ENCODE results near the gene MIA2.
"Not testable (repeated sequence)": the region's sequence is repeated elsewhere in the genome, so short reads cannot be mapped to it uniquely, and the experiment has no call there.

Gene MIA2

GRCh38 chr14:39351708-39352107 lies 118.0 kb downstream of the MIA2 start:
- no peak for DNase-seq

GRCh38 chr14:39359069-39359468 lies 125.4 kb downstream of the MIA2 start:
- DNase-seq, result not testable (repeated sequence)

GRCh38 chr14:39360316-39360715 lies 126.6 kb downstream of the MIA2 start:
- no peak for DNase-seq

GRCh38 chr14:39361556-39361955 lies 127.8 kb downstream of the MIA2 start:
- DNase-seq, result not testable (repeated sequence)

GRCh38 chr14:39364509-39364908 lies 130.8 kb downstream of the MIA2 start:
- no peak for DNase-seq

GRCh38 chr14:39365354-39365753 lies 131.6 kb downstream of the MIA2 start:
- no peak for DNase-seq

GRCh38 chr14:39366460-39367386 lies 133.0 kb downstream of the MIA2 start:
- no peak for DNase-seq

- no peak for DNase-seq
Observed at GRCh38 chr14:39367387-39367751, 133.7 kb downstream of the MIA2 start.

GRCh38 chr14:39368261-39368959 lies 134.7 kb downstream of the MIA2 start:
- no peak for DNase-seq

- DNase-seq, result no peak
Observed at GRCh38 chr14:39369029-39369428, 135.3 kb downstream of the MIA2 start.

- DNase-seq, result no peak
Observed at GRCh38 chr14:39370415-39370814, 136.7 kb downstream of the MIA2 start.

- DNase-seq, result no peak
Observed at GRCh38 chr14:39372656-39373055, 138.9 kb downstream of the MIA2 start.

GRCh38 chr14:39374851-39375250 lies 141.1 kb downstream of the MIA2 start:
- no peak for DNase-seq

GRCh38 chr14:39376667-39377403 lies 143.1 kb downstream of the MIA2 start:
- DNase-seq, result no peak

- no peak for DNase-seq
Observed at GRCh38 chr14:39381366-39381765, 147.7 kb downstream of the MIA2 start.

- DNase-seq, result no peak
Observed at GRCh38 chr14:39382463-39382862, 148.7 kb downstream of the MIA2 start.

GRCh38 chr14:39383026-39383660 lies 149.4 kb downstream of the MIA2 start:
- DNase-seq, result no peak

GRCh38 chr14:39383741-39384140 lies 150.0 kb downstream of the MIA2 start:
- DNase-seq, result no peak

- no peak for DNase-seq
Observed at GRCh38 chr14:39384177-39384576, 150.5 kb downstream of the MIA2 start.

GRCh38 chr14:39393289-39393688 lies 159.6 kb downstream of the MIA2 start:
- DNase-seq, result no peak

GRCh38 chr14:39395555-39396254 lies 162.0 kb downstream of the MIA2 start:
- no peak for DNase-seq

GRCh38 chr14:39396448-39396847 lies 162.7 kb downstream of the MIA2 start:
- DNase-seq, result no peak
